ENCODE measurements around the gene SLC4A1. TPM values are rescaled to one million over a fixed set of nuclear protein-coding genes. Genes with fewer than 3 reads are reported as not detected.

SLC4A1 gene
- total and polyA plus RNA-seq, 8 donors = 0.58 to 22.7 (median 10.4) TPM

GRCh38 chr17:44283344-44284023 lies 15.5 kb upstream of the SLC4A1 start:
- ATAC-seq (no peak), DNase-seq (no peak)
- H3K27ac ChIP-seq = no peak overlapping the region
- intact Hi-C loops (cut with DNase I) = no loop called here
- no peak overlapping the region for H3K4me3 ChIP-seq
- H3K9me3 ChIP-seq = no peaks in the 10 kb centered on the region
- H3K27me3 ChIP-seq = peaks cover 0 to 4% of the 10 kb centered on the region in 2 donors
- TF ChIP-seq CTCF (IDR thresholded peaks at IDR 0.05) = no peak
- H3K36me3 ChIP-seq = no peaks in the 10 kb centered on the region
- peaks cover 0 to 22% of the 10 kb centered on the region in 2 donors for H3K4me1 ChIP-seq

GRCh38 chr17:44282264-44282663 lies 14.3 kb upstream of the SLC4A1 start:
- DNase-seq (no peak), ATAC-seq (no peak)
- no peaks in the 10 kb centered on the region for H3K9me3 ChIP-seq
- intact Hi-C loops (cut with DNase I) = no loop called here
- H3K36me3 ChIP-seq = no peaks in the 10 kb centered on the region
- no peaks in the 10 kb centered on the region for H3K27me3 ChIP-seq
- H3K4me3 ChIP-seq = no peak overlapping the region
- no peak for TF ChIP-seq CTCF (IDR thresholded peaks at IDR 0.05)
- H3K27ac ChIP-seq = no peak overlapping the region
- H3K4me1 ChIP-seq = peaks cover 0 to 22% of the 10 kb centered on the region in 2 donors

GRCh38 chr17:44281570-44281969 lies 13.6 kb upstream of the SLC4A1 start:
- Histone ChIP-seq H3K27ac (no peak overlapping the region), H3K9me3 (no peaks in the 10 kb centered on the region), H3K4me3 (no peak overlapping the region), H3K36me3 (no peaks in the 10 kb centered on the region), H3K4me1 (peaks cover 0 to 22% of the 10 kb centered on the region in 2 donors), H3K27me3 (no peaks in the 10 kb centered on the region)
- ATAC-seq (no peak), DNase-seq (peak in 1 of 4 donors; percentile 22)
- TF ChIP-seq CTCF (IDR thresholded peaks at IDR 0.05) = no peak
- intact Hi-C loops (cut with DNase I) = no loop called here

- intact Hi-C loops (cut with DNase I) = no loop called here
- peak; percentile 29 for ATAC-seq
Observed at GRCh38 chr17:44280392-44280937, 12.5 kb upstream of the SLC4A1 start.

More at GRCh38 chr17:44280392-44280937, 12.5 kb upstream of the SLC4A1 start:
- Histone ChIP-seq H3K36me3 (no peaks in the 10 kb centered on the region), H3K27ac (peak overlapping the region; percentile 76 to 78), H3K27me3 (no peaks in the 10 kb centered on the region), H3K9me3 (no peaks in the 10 kb centered on the region), H3K4me1 (peaks cover 0 to 22% of the 10 kb centered on the region in 2 donors), H3K4me3 (no peak overlapping the region)
- no peak for TF ChIP-seq CTCF (IDR thresholded peaks at IDR 0.05)
- peak in 1 of 4 donors; percentile 48 for DNase-seq
